Peyer's patch (tissue), 4 donors: ENCODE data around the gene SLC23A2.

Source experiments
- CTCF ChIP-seq, 6 experiments: fragments of 450-650 bp in 4 of 6; fragments of 200-600 bp in 2 of 6; sonication (generic) in 1 of 6; IDR thresholded peaks; one replicate each; pipeline ENCODE4 v1.5.1; 2017 to 2019; ENCODE audit warnings: antibody characterized with exemption in 6 of 6, mild to moderate bottlenecking in 3 of 6, moderate library complexity in 1 of 6
- POLR2A ChIP-seq, 2 donors: fragments of 450-650 bp; IDR thresholded peaks; one replicate each; pipeline ENCODE4 v1.5.1; 2017; ENCODE audit warnings: antibody characterized with exemption in 2 of 2, mild to moderate bottlenecking in 2 of 2, moderate library complexity in 2 of 2

DNA sequence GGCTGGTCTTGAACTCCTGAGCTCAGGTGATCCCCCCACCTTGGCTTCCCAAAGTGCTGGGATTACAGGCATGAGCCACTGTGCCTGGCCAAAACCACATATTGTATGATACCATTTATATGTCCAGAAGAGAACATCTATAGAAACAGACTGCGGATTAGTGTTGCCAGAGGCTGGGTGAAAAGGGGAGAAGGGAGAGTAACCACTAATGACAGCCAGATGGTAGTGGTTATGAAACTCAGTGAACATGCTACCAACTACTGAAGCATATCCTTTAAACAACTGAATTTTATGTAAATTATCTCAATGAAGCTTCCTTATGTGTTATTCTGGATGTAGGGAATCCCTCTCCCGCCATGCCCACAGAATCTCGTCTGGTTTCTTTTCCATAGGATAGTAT, 15.7 kb downstream of the SLC23A2 start:
- no peak for TF ChIP-seq CTCF (IDR thresholded peaks at IDR 0.05)
- no peak for TF ChIP-seq POLR2A (IDR thresholded peaks at IDR 0.05)
